CD4-positive, alpha-beta T cell treated with Interleukin-10 for 1 hour (primary cell): ENCODE measurements around the gene NUP62.

Experiments used
- DNase-seq: peaks from one replicate; pipeline ENCODE4 v3.0.0-alpha.2; 2020

NUP62 gene

GRCh38 chr19:49895566-49896297, 33.6 kb downstream of the NUP62 start:
- DNase-seq, result no peak

GRCh38 chr19:49894879-49895565, 34.3 kb downstream of the NUP62 start:
- DNase-seq, result peak; percentile 60

- DNase-seq, result no peak
Observed at GRCh38 chr19:49894011-49894664, 35.2 kb downstream of the NUP62 start.

GRCh38 chr19:49892716-49893115, 36.6 kb downstream of the NUP62 start:
- no peak for DNase-seq

GRCh38 chr19:49891393-49891792, 37.9 kb downstream of the NUP62 start:
- DNase-seq, result no peak

GRCh38 chr19:49890349-49891311, 38.7 kb downstream of the NUP62 start:
- peak; percentile 79 for DNase-seq

GRCh38 chr19:49889687-49890348, 39.5 kb downstream of the NUP62 start:
- DNase-seq, result peak; percentile 84

GRCh38 chr19:49889038-49889686, 40.1 kb downstream of the NUP62 start:
- DNase-seq, result no peak

- DNase-seq, result no peak
Observed at GRCh38 chr19:49888510-49888824, 40.8 kb downstream of the NUP62 start.

GRCh38 chr19:49887665-49888509, 41.4 kb downstream of the NUP62 start:
- DNase-seq, result no peak

- DNase-seq, result no peak
Observed at GRCh38 chr19:49887037-49887664, 42.2 kb downstream of the NUP62 start.

GRCh38 chr19:49884760-49885159, 44.5 kb downstream of the NUP62 start:
- DNase-seq, result no peak

GRCh38 chr19:49884109-49884508, 45.2 kb downstream of the NUP62 start:
- DNase-seq, result no peak

GRCh38 chr19:49883094-49883493, 46.2 kb downstream of the NUP62 start:
- DNase-seq, result no peak

GRCh38 chr19:49882643-49883042, 46.7 kb downstream of the NUP62 start:
- DNase-seq, result no peak

GRCh38 chr19:49881672-49882394, 47.5 kb downstream of the NUP62 start:
- DNase-seq, result no peak

GRCh38 chr19:49881186-49881585, 48.1 kb downstream of the NUP62 start:
- DNase-seq, result no peak

- DNase-seq, result no peak
Observed at GRCh38 chr19:49880162-49880869, 49.0 kb downstream of the NUP62 start.
